GM12878 (cell line): ENCODE measurements around the gene SPRY4. TPM values are rescaled to one million over a fixed set of nuclear protein-coding genes. Genes with fewer than 3 reads are reported as not detected.

Experiments used
- ATAC-seq: fragments of 200-7000 bp; cut with Tn5 transposase; 3 replicates; pipeline ENCODE4 v1.9.1; 2020; ENCODE audit warnings: mild to moderate bottlenecking, moderate library complexity
- BruUV-seq: library from RNA; stranded (reverse); fragments of 400-500 nt; replicated peaks from 2 replicates; lab custom pipeline; 2021; lab: Mats Ljungman, UMichigan
- CTCF ChIA-PET: fragments of 300-600 bp; sonication (Branson Sonifier 250); formaldehyde crosslinking; extraction: SDS; loops from one replicate; lab custom pipeline; 2021; ENCODE audit warnings: inconsistent platforms; lab: Yijun Ruan, JAX
- POLR2A ChIA-PET: fragments of 350-600 bp; formaldehyde crosslinking; extraction: SDS; loops from one replicate; lab custom pipeline; 2021; ENCODE audit warnings: inconsistent platforms; lab: Charles Lee
- RAD21 ChIA-PET: fragments of 300-600 bp; sonication (Branson Sonifier 250); formaldehyde crosslinking; loops from one replicate; lab custom pipeline; 2023; ENCODE audit warnings: antibody characterized with exemption; ENCODE audit not compliant: unreplicated experiment; lab: Charles Lee
- SMC1A ChIA-PET: fragments of 300-600 bp; sonication (Branson Sonifier 250); formaldehyde crosslinking; loops from one replicate; lab custom pipeline; 2023; ENCODE audit not compliant: unreplicated experiment, uncharacterized antibody; lab: Charles Lee
- DNase-seq: peaks from one replicate; pipeline ENCODE4 v3.0.0-alpha.2; 2011; ENCODE audit warnings: low read depth, low spot score
- FAIRE-seq: peaks from 3 replicates; lab custom pipeline; 2011; peaks lifted over from hg19 to GRCh38; lab: Jason Lieb, UNC
- H2AFZ ChIP-seq: 2 replicates; pipeline ENCODE4 v1.6.0; 2011; ENCODE audit warnings: low read depth, low read length, control low read depth; ENCODE audit not compliant: control insufficient read depth
- H3K27ac ChIP-seq: 2 replicates; pipeline ENCODE4 v1.5.1; 2011; ENCODE audit warnings: control low read depth; ENCODE audit not compliant: control insufficient read depth, insufficient read depth
- H3K27me3 ChIP-seq, 2 experiments: replicated peaks in 1 of 2; 2 replicates each; pipeline versions ENCODE4 v1.6.0 to v1.6.1; 2011; ENCODE audit warnings: low read length in 1 of 2; ENCODE audit not compliant: control insufficient read depth in 2 of 2, insufficient read depth in 2 of 2
- H3K36me3 ChIP-seq, 2 experiments: 2 replicates each; pipeline ENCODE4 v1.5.1; 2011; ENCODE audit warnings: low read length in 1 of 2; ENCODE audit not compliant: control insufficient read depth in 2 of 2, insufficient read depth in 2 of 2
- H3K4me1 ChIP-seq: 2 replicates; pipeline ENCODE4 v1.6.1; 2011; ENCODE audit warnings: mild to moderate bottlenecking, low read length, moderate library complexity, mixed read lengths; ENCODE audit not compliant: control insufficient read depth, insufficient read depth
- H3K4me2 ChIP-seq: 2 replicates; pipeline ENCODE4 v1.6.0; 2011; ENCODE audit warnings: control low read depth; ENCODE audit not compliant: control insufficient read depth, insufficient read depth
- H3K4me3 ChIP-seq: fragments of 200-600 bp; sonication (generic); 2 replicates; pipeline ENCODE4 v1.5.1; 2016
- H3K79me2 ChIP-seq: 2 replicates; pipeline ENCODE4 v1.6.0; 2011; ENCODE audit warnings: low read length; ENCODE audit not compliant: control insufficient read depth, insufficient read depth
- H3K9ac ChIP-seq: 2 replicates; pipeline ENCODE4 v1.8.0; 2011; ENCODE audit warnings: low read length, control low read depth, mixed read lengths; ENCODE audit not compliant: control insufficient read depth, insufficient read depth
- H3K9me3 ChIP-seq: replicated peaks from 3 replicates; pipeline ENCODE4 v1.5.1; 2011; ENCODE audit warnings: mild to moderate bottlenecking, low read length; ENCODE audit not compliant: control insufficient read depth, insufficient read depth
- H4K20me1 ChIP-seq: 2 replicates; pipeline ENCODE4 v1.6.0; 2011; ENCODE audit not compliant: control insufficient read depth, insufficient read depth
- BHLHE40 ChIP-seq, 2 experiments: fragments of 450-650 bp in 1 of 2; IDR thresholded peaks; 2 replicates each; pipeline ENCODE4 v1.6.1; 2011 to 2017; ENCODE audit warnings: low read depth in 2 of 2, borderline replicate concordance in 1 of 2, improper control_type of control experiment in 1 of 2, low read length in 1 of 2, mild to moderate bottlenecking in 1 of 2
- FOS ChIP-seq: IDR thresholded peaks from 3 replicates; pipeline ENCODE4 v1.6.1; 2011; ENCODE audit warnings: borderline replicate concordance; ENCODE audit not compliant: insufficient read length; ENCODE audit errors: extremely low read depth
- JUND ChIP-seq: IDR thresholded peaks from 2 replicates; pipeline ENCODE4 v1.6.1; 2012; ENCODE audit warnings: low read depth, mild to moderate bottlenecking, low read length, improper control_type of control experiment, moderate library complexity
- LARP7 ChIP-seq: fragments of 450-650 bp; IDR thresholded peaks from 2 replicates; pipeline ENCODE4 v1.6.1; 2017; ENCODE audit warnings: mild to moderate bottlenecking
- NR2C2 ChIP-seq: IDR thresholded peaks from 2 replicates; pipeline ENCODE4 v1.6.1; 2011; ENCODE audit warnings: borderline replicate concordance, low read depth; ENCODE audit not compliant: control insufficient read depth, insufficient read length
- PAX5 ChIP-seq: IDR thresholded peaks from 2 replicates; pipeline ENCODE4 v1.6.1; 2011; ENCODE audit warnings: low read depth, low read length, borderline replicate concordance
- RB1 ChIP-seq: fragments of 450-650 bp; formaldehyde crosslinking; IDR thresholded peaks from 2 replicates; pipeline ENCODE4 v1.6.1; 2017; ENCODE audit warnings: mild to moderate bottlenecking, borderline replicate concordance
- SMARCA5 ChIP-seq: fragments of 450-650 bp; IDR thresholded peaks from 2 replicates; pipeline ENCODE4 v1.6.1; 2017; ENCODE audit warnings: mild to moderate bottlenecking
- TBL1XR1 ChIP-seq: IDR thresholded peaks from 2 replicates; pipeline ENCODE4 v1.6.1; 2012; ENCODE audit warnings: low read depth, low read length, improper control_type of control experiment
- ZNF24 ChIP-seq: fragments of 450-650 bp; IDR thresholded peaks from 2 replicates; pipeline ENCODE4 v1.6.1; 2017; ENCODE audit warnings: antibody characterized with exemption, mild to moderate bottlenecking
- WGBS: methylation state at CpG from one replicate; pipeline ENCODE4 v1.1.6; 2016; ENCODE audit warnings: low lambda C conversion rate; ENCODE audit not compliant: insufficient replicate concordance, insufficient coverage; ENCODE audit errors: missing lambda C conversion rate; 5-methylcytosine and 5-hydroxymethylcytosine counted together
- in situ Hi-C: fragments of 300-500 bp; cut with MboI; formaldehyde crosslinking; loops from 9 replicates; pipeline ENCODE4 v1.14.3; 2018; ENCODE audit warnings: mixed read lengths
- intact Hi-C: fragments of 100-400 bp; cut with micrococcal nuclease; formaldehyde crosslinking; loops from one replicate; pipeline ENCODE4 v1.14.2; 2022; ENCODE audit not compliant: unreplicated experiment
- polyA plus RNA-seq, 11 experiments: library from polyadenylated mRNA; depleted of rRNA in 4 of 11; unstranded in 6 of 11; stranded (reverse) in 5 of 11; fragments of >200 nt; fragmentation: Nextera tagmentation in 4 of 11; fragmentation: Illumina TruSeq in 1 of 11; extraction: Ambion mirVana in 4 of 11; extraction: Trizol in 1 of 11; gene quantifications; 1 replicate in 1 of 11; 2 replicates in 10 of 11; pipeline versions ENCODE4 v1.2.1 to v1.2.3, GENCODE V29; 2011 to 2016; ENCODE audit warnings: inconsistent platforms in 2 of 11, missing spikeins in 2 of 11, low read depth in 1 of 11
- total RNA-seq, 4 experiments: library from RNA; depleted of rRNA in 3 of 4; stranded (reverse); fragments of >200 nt in 3 of 4; fragmentation: Illumina TruSeq in 1 of 4; extraction: Trizol in 1 of 4; gene quantifications; 2 replicates each; pipeline versions ENCODE4 v1.2.1 to v1.2.3, GENCODE V29; 2013 to 2021
- TF ChIP-seq, protein P1 (sequence below): fragments of 450-650 bp; IDR thresholded peaks from 2 replicates; pipeline ENCODE4 v1.6.1; 2016; ENCODE audit warnings: mild to moderate bottlenecking
- TF ChIP-seq, protein P2 (sequence below): IDR thresholded peaks from 2 replicates; pipeline ENCODE4 v1.6.1; 2012; ENCODE audit warnings: low read depth, low read length, improper control_type of control experiment
- TF ChIP-seq, protein P3 (sequence below), 3 experiments: IDR thresholded peaks in 2 of 3; conservative IDR thresholded peaks in 1 of 3; 2 replicates each; pipeline ENCODE4 v1.5.1; 2011; ENCODE audit warnings: low read depth in 3 of 3, low read length in 3 of 3, mild to moderate bottlenecking in 3 of 3, control low read depth in 2 of 3, moderate library complexity in 2 of 3, inconsistent platforms in 1 of 3, mixed read lengths in 1 of 3; ENCODE audit not compliant: control insufficient read depth in 2 of 3, insufficient read depth in 1 of 3; ENCODE audit errors: extremely low read depth in 1 of 3
- TF ChIP-seq, protein P4 (sequence below): fragments of 450-650 bp; IDR thresholded peaks from 2 replicates; pipeline ENCODE4 v1.6.1; 2014; ENCODE audit warnings: mild to moderate bottlenecking
- TF ChIP-seq, protein P5 (sequence below): fragments of 450-650 bp; conservative IDR thresholded peaks from 2 replicates; pipeline ENCODE4 v1.6.1; 2017; ENCODE audit warnings: mild to moderate bottlenecking, moderate library complexity

Gene SPRY4
- total and polyA plus RNA-seq, 10 of the 15 experiments (the other 5 are each of a cell fraction or from before 2014, with no cell fraction given), result 0.04 to 1.4 (median 0.18) TPM; not detected in 1

DNA sequence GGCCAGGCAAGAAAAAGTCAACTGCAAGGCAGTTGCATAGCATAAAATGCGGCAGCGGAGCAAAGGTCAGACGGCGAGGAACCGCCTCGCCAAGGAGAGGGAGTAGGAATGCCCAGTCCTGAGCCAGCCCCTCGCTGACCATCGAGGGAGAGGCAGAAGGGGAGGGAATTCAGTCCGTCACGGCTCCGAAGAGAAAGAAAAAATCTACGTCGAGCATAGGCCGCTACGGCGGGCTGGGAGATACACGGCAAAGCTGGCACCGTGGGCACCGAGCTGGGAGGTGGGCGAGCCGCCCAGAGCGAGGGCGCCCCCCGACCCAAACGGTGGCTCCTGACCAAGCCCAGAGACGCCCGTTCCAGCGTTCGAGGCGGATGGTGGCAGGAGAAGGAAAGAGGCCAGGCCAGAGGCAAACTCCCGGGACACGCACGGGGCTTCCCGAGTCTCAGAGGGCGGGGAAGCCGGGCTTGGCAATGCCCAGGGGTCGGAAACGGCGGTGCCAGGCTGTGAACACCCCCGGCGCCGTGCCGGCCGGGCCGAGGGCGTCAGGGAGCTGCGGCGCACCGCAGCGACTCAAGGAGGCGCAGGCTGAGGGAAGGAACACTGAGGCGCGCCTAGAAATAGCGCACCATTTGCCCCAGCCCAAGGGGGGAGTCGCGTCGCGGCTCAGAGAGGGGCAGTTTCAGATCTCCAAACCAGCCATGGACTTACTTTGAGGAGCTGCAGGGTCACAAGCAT is 518 bp downstream of the SPRY4 start:
- in situ Hi-C loops (no loop called here), intact Hi-C loops (loop anchor here (5.0 kb wide), 1 partner anchor 102 kb away; no protein-coding TSS in a partner anchor)
- H3K4me3 ChIP-seq, result peak overlapping the region; percentile 62
- SMC1A ChIA-PET, result interaction anchor here (0.8 to 1.4 kb wide), 6 partner anchors 9 to 110 kb away, joined by 3 to 5 read pairs (median 3); no protein-coding TSS in a partner anchor
- H3K4me1 ChIP-seq, result peaks cover 3% of the 10 kb centered on the region
- no peaks in the 10 kb centered on the region for H3K9me3 ChIP-seq
- FAIRE-seq (no peak), ATAC-seq (peak; percentile 59), DNase-seq (no peak)
- CTCF ChIA-PET, result interaction anchor here (0.9 to 1.5 kb wide), 7 partner anchors 10 to 172 kb away, joined by 3 to 4 read pairs (median 3); no protein-coding TSS in a partner anchor
- peak overlapping the region; percentile 85 for H3K4me2 ChIP-seq
- H3K9ac ChIP-seq, result peak overlapping the region; percentile 35; the same call in 1 of the 2 replicates
- no peaks in the 10 kb centered on the region for H4K20me1 ChIP-seq
- H3K36me3 ChIP-seq, result no peaks in the 10 kb centered on the region
- H3K27ac ChIP-seq, result 0 out of 2 replicates have a peak overlapping the region, but pooled peaks have one; percentile 27
- POLR2A ChIA-PET, result interaction anchor here (0.6 to 2.5 kb wide), 8 partner anchors 17 to 732 kb away, joined by 3 to 6 read pairs (median 5); no protein-coding TSS in a partner anchor
- RAD21 ChIA-PET, result interaction anchor here (0.6 to 2.9 kb wide), 8 partner anchors 9 to 114 kb away, joined by 3 to 14 read pairs (median 3); no protein-coding TSS in a partner anchor
- peaks cover 10% of the 10 kb centered on the region; the same call in 1 of the 2 replicates for H3K79me2 ChIP-seq
- H3K27me3 ChIP-seq, result peaks cover 0 to 4% of the 10 kb centered on the region in 2 experiments; a peak in 1 of 4 replicates
- no TSS peak for BruUV-seq
- peak overlapping the region; percentile 58 for H2AFZ ChIP-seq
- 26% methylated on average over 58 of the region's 58 CpGs for WGBS
- TF ChIP-seq LARP7 (peak; percentile 84), JUND (no peak), RB1 (no peak), FOS (no peak), SMARCA5 (no peak; the same call in 1 of the 2 replicates), BHLHE40 (IDR thresholded peaks at IDR 0.05; ENCODE audit: borderline replicate concordance in 1 of 2, low read depth in 2 of 2, low read length in 1 of 2) (no peak), NR2C2 (no peak), ZNF24 (no peak), TBL1XR1 (no peak), PAX5 (no peak)
- TF ChIP-seq, protein P1, sequence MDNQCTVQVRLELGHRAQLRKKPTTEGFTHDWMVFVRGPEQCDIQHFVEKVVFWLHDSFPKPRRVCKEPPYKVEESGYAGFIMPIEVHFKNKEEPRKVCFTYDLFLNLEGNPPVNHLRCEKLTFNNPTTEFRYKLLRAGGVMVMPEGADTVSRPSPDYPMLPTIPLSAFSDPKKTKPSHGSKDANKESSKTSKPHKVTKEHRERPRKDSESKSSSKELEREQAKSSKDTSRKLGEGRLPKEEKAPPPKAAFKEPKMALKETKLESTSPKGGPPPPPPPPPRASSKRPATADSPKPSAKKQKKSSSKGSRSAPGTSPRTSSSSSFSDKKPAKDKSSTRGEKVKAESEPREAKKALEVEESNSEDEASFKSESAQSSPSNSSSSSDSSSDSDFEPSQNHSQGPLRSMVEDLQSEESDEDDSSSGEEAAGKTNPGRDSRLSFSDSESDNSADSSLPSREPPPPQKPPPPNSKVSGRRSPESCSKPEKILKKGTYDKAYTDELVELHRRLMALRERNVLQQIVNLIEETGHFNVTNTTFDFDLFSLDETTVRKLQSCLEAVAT, result peak; percentile 95
- TF ChIP-seq, protein P2, sequence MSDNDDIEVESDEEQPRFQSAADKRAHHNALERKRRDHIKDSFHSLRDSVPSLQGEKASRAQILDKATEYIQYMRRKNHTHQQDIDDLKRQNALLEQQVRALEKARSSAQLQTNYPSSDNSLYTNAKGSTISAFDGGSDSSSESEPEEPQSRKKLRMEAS, result no peak
- TF ChIP-seq, protein P3, sequence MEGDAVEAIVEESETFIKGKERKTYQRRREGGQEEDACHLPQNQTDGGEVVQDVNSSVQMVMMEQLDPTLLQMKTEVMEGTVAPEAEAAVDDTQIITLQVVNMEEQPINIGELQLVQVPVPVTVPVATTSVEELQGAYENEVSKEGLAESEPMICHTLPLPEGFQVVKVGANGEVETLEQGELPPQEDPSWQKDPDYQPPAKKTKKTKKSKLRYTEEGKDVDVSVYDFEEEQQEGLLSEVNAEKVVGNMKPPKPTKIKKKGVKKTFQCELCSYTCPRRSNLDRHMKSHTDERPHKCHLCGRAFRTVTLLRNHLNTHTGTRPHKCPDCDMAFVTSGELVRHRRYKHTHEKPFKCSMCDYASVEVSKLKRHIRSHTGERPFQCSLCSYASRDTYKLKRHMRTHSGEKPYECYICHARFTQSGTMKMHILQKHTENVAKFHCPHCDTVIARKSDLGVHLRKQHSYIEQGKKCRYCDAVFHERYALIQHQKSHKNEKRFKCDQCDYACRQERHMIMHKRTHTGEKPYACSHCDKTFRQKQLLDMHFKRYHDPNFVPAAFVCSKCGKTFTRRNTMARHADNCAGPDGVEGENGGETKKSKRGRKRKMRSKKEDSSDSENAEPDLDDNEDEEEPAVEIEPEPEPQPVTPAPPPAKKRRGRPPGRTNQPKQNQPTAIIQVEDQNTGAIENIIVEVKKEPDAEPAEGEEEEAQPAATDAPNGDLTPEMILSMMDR (IDR thresholded peaks at IDR 0.05 in 2 of 3, conservative IDR thresholded peaks at IDR 0.05 in 1 of 3; ENCODE audit: control insufficient read depth in 2 of 3, extremely low read depth in 1 of 3, insufficient read depth in 1 of 3, low read depth in 3 of 3, low read length in 3 of 3), result peak; percentile 3 to 5 (median 5); a peak in 1 of 6 replicates
- TF ChIP-seq, protein P4, sequence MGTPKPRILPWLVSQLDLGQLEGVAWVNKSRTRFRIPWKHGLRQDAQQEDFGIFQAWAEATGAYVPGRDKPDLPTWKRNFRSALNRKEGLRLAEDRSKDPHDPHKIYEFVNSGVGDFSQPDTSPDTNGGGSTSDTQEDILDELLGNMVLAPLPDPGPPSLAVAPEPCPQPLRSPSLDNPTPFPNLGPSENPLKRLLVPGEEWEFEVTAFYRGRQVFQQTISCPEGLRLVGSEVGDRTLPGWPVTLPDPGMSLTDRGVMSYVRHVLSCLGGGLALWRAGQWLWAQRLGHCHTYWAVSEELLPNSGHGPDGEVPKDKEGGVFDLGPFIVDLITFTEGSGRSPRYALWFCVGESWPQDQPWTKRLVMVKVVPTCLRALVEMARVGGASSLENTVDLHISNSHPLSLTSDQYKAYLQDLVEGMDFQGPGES, result no peak
- TF ChIP-seq, protein P5, sequence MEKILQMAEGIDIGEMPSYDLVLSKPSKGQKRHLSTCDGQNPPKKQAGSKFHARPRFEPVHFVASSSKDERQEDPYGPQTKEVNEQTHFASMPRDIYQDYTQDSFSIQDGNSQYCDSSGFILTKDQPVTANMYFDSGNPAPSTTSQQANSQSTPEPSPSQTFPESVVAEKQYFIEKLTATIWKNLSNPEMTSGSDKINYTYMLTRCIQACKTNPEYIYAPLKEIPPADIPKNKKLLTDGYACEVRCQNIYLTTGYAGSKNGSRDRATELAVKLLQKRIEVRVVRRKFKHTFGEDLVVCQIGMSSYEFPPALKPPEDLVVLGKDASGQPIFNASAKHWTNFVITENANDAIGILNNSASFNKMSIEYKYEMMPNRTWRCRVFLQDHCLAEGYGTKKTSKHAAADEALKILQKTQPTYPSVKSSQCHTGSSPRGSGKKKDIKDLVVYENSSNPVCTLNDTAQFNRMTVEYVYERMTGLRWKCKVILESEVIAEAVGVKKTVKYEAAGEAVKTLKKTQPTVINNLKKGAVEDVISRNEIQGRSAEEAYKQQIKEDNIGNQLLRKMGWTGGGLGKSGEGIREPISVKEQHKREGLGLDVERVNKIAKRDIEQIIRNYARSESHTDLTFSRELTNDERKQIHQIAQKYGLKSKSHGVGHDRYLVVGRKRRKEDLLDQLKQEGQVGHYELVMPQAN, result peak; percentile 27; the same call in 1 of the 2 replicates
